ENCODE data around the gene RECQL.

The RECQL gene, protein sequence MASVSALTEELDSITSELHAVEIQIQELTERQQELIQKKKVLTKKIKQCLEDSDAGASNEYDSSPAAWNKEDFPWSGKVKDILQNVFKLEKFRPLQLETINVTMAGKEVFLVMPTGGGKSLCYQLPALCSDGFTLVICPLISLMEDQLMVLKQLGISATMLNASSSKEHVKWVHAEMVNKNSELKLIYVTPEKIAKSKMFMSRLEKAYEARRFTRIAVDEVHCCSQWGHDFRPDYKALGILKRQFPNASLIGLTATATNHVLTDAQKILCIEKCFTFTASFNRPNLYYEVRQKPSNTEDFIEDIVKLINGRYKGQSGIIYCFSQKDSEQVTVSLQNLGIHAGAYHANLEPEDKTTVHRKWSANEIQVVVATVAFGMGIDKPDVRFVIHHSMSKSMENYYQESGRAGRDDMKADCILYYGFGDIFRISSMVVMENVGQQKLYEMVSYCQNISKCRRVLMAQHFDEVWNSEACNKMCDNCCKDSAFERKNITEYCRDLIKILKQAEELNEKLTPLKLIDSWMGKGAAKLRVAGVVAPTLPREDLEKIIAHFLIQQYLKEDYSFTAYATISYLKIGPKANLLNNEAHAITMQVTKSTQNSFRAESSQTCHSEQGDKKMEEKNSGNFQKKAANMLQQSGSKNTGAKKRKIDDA

DNA sequence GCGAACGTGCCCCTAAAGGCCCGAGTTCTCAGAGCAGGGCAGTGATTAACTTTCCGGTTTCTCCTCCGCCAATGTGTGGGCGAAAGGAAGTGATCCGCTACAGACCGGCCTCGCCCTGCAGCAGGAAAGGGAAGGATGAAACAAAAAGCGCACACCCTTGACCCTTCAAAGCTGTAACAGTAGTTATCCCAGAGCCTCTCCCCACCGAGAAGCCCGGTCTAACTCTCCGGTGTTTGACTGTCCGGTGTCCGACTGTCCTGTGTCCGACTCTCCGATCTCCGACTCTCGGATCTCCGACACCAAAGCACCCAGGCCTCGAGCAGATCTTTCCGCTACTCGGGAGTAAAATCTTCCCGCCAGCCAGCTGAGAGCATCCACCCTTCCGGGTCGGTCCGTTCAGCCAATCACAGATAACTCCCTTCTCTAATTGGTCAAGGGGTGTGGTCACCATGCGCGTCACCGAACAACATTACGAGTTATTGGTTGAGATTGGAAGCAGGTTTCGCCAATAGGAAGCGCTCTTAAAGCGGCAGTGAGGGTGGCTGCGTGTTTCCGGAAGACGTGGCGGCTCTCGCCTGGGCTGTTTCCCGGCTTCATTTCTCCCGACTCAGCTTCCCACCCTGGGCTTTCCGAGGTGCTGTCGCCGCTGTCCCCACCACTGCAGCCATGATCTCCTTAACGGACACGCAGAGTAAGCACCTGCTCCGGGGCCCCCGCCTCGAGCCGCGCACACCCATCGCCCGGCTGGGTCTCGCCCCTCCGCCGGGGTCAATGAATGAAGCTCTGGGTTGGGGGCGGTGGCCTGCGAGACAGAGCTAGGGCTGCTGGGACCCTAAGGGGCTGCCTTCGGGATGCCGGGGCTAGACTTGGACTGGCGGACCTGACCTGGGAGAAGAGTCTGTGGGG lies at the start of gene RECQL, which contains the start of gene GOLT1B:
Gene RECQL, minus strand, starts transcription at position 378 of the 906 bp plus-strand sequence. CDS start 2,065 bp downstream, outside the sequence.
Gene GOLT1B, plus strand, starts transcription at position 532 of the 906 bp plus-strand sequence. Its CDS starts 135 bp downstream, at position 667.
- peak; percentile 98 for DNase-seq (ENCODE audit: low read depth, low spot score)

GRCh38 chr12:21547437-21547836 lies 46.0 kb upstream of the RECQL start:
- no peak for DNase-seq (ENCODE audit: low read depth, low spot score)

- DNase-seq (ENCODE audit: low read depth, low spot score): no peak
These were observed 45.3 kb upstream of the RECQL start for GRCh38 chr12:21546716-21547115.

GRCh38 chr12:21545557-21545956 lies 44.1 kb upstream of the RECQL start:
- DNase-seq (ENCODE audit: low read depth, low spot score): no peak

GRCh38 chr12:21543151-21543550 lies 41.7 kb upstream of the RECQL start:
- DNase-seq (ENCODE audit: low read depth, low spot score): no peak

- DNase-seq (ENCODE audit: low read depth, low spot score): no peak
These were observed 41.0 kb upstream of the RECQL start for GRCh38 chr12:21542403-21542802.

GRCh38 chr12:21541773-21542172 lies 40.3 kb upstream of the RECQL start:
- no peak for DNase-seq (ENCODE audit: low read depth, low spot score)

GRCh38 chr12:21539797-21540196 lies 38.4 kb upstream of the RECQL start:
- DNase-seq (ENCODE audit: low read depth, low spot score): no peak

DNA sequence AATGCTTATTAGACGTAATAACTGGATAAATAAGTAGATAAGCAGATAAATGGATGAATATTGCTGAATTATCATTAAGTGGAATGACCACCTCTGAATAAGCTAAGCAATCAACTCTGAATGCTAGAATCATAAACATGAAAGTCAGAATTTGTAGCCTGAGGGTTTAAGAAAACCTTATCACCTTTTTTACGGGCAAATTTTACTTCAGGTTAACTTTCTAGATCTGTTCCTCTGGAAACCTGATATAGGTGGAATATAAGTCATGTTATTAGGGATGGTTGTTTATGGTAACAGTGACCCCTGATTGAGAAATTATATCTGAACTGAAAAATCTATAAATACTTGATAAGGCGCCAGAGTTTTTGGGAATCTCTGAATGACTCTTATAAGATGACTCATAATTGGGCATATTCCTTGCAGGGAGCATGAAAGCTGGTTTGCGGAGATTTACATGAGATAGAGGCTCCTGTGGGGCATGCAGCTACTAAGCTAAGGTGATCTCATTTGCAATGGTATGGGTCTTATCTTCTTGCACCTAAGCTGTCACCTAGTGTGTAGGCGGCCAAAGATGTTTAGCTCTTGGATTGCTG lies 36.7 kb upstream of the RECQL start:
- DNase-seq (ENCODE audit: low read depth, low spot score): no peak

DNA sequence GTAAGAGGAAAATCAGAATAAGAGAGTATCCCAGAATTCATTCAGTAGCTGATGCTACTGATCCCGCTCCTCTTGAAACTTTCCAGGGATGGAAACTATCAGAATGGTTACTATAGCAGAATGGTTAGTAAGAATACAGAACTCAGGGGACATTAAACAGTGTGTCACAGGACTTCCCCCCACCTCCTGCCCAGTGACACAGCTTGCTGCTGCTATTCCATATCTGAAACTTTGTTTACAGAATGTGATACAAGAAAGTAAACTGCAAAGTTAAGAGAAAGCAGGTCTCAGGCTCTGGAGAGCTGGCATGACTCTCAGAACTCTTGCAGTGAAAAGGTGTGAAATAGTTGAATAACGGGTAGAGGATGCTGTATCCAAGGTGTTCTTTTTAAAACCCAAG lies 28.0 kb upstream of the RECQL start:
- no peak for DNase-seq (ENCODE audit: low read depth, low spot score)

DNA sequence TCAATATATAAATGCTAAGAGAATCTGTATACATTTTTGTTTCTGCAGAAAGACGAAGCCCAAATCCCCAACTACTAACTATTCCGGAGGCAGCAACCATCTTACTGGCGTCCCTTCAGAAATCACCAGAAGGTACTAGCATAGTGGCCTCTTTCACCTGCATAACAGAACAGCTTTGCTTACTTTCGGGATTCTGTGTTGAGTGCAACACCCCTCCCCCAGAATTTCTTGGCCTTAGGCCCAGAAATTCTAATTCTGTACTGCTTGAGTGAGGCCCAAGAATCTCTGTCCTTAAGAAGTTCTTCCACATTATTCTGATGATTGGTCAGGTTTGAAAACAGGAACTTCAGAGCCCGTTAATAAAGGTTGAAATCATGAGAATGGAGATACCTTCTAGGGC lies 27.5 kb upstream of the RECQL start:
- peak; percentile 77 for DNase-seq (ENCODE audit: low read depth, low spot score)

DNA sequence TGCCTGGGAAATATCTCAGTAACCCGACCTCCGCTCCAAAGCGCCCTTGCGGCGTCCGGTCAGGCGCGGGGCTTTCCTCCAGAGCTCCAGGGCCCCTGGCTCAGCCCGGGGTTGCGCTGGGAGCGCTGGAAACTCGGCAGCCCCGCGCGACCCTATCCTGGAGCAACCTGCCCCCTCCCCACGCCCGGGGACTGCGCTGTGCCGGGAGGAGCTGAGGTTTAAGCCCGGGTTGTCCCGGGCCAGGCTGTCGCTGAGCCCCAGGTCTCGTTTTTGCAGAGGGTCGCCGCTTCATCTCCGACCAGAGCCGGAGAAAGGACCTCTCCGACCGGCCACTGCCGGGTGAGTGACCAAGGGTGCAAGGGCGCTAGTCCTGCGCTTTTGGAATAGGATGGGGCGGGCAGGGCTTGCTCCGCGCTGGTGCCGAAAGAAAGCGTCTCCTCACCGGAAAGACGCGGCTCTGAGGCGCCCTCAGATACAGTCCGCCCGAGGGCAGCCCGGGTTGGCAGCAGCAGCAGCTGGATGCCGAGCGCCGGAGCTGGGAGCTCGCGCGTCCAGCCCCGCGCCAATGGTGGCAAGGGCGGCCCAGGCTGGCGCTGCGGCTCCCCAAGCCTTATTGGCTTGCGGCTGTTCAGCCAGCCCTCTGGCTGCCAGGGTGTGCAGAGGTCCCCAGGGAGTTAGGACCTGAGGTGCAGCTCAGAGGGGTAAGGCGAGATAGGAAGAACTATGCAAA lies 26.2 kb upstream of the RECQL start:
- DNase-seq (ENCODE audit: low read depth, low spot score): peak; percentile 80

DNA sequence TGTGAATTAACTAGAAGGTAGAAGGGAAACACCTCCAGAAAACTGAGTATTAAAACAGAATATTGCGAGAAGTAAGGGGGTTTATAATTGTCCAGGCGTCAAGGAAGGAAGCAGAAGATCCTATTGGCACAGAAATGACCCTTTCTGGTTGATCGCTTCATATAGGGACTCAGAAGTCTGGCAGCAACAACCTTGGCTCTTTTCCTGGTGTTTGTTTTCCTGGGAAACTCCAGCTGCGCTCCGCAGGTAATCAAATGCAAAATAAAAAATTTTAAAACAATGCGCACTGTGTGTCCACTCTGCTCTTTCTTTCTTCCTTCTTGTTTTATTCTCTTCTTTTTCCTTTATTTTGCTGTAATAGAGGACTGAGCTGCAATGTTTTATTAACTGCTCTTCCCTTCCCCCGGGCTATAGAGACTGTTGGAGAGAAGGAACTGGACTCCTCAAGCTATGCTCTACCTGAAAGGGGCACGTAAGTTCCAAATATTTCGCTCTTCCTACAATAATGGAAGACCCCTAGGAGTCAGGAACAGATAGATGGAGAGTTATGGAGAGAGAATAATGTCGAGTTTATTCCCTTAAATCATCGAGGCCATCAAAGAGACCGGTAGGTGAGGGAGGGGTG lies 25.4 kb upstream of the RECQL start:
- DNase-seq (ENCODE audit: low read depth, low spot score): no peak

DNA sequence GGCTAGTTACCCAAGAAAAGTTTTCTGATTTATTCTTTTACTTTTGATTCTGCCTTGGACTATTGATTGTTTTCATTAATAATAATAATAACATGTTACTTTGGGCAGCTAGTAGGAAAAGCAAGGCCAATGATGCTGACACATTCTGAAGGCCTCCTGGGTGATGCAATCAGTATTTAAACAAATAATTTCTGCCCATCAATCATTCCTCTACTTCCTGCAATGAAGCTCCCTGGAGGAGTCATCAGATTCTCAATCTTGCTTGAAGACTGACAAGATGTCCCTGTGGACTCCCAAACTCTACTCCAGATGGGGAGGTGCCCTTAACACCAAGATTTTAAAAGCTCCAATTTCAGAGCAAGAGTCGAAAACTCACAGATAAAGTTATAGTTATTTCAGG lies 24.6 kb upstream of the RECQL start, which contains the start of gene SPX:
Gene SPX, plus strand, starts transcription at position 244 of the 400 bp plus-strand sequence. CDS start 177 bp downstream, outside the sequence.
- no peak for DNase-seq (ENCODE audit: low read depth, low spot score)

GRCh38 chr12:21523148-21523547 lies 21.7 kb upstream of the RECQL start:
- no peak for DNase-seq (ENCODE audit: low read depth, low spot score)

- DNase-seq (ENCODE audit: low read depth, low spot score): no peak
These were observed 20.1 kb upstream of the RECQL start for GRCh38 chr12:21521541-21521940.

GRCh38 chr12:21518451-21518850 lies 17.0 kb upstream of the RECQL start:
- DNase-seq (ENCODE audit: low read depth, low spot score): no peak

DNA sequence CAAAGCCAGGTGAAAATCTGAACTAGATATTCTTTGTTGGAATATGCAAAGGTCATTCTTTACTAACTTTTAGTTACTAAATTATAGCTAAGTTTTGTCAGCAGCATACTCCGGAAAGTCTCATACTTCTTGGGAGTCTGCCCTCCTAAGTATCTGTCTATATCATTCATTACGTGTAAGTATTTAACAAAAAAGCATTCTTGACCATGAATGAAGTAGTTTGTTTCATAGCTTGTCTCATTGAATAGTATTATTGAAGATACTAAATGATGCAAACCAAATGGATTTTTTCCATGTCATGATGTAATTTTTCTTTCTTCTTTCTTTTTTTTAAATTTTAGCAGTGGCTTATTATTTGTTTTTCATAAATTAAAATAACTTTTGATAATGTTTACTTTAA lies 14.8 kb upstream of the RECQL start:
- no peak for DNase-seq (ENCODE audit: low read depth, low spot score)

DNA sequence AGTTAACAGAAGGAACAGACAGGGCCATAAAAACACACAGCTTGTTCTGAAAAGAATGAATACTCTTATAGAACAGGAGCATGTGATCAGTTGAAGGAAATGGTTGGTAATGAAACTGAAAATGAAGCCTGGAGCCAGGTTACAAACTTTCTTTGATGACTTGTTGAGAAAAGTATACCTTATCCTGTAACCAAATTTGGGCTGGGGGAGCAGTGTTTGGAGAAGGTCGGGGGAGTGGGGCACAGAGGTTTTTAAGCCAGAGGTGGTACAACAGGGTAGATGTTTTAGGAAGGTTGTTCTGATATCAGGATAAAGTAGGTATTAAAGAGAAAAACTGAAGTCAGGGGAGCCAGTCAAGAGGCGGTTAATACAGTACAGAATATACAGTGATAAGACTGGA lies 8.3 kb upstream of the RECQL start:
- no peak for DNase-seq (ENCODE audit: low read depth, low spot score)

DNA sequence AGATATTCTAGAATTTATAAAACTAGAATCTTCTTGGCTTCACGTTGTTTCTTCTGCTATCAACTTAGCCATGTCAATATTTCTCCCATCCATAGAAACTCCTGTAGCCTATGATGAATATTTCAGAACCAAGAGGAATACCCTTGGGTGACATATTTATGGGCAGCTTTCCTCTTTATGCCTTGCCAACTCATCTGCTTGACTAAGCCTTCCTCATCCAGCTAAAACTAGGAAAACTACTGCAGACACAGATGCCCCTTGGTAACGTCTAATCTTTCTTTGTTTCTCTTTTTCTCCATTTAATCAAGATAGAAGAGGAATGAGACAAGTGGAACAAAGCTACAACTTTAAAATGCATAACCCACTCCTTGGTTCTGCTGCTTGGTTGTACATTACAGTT lies 6.4 kb upstream of the RECQL start:
- no peak for DNase-seq (ENCODE audit: low read depth, low spot score)
